ENCODE results near the gene MYBPHL. TPM values are rescaled to one million over a fixed set of nuclear protein-coding genes. Genes with fewer than 3 reads are reported as not detected.

Gene MYBPHL
- total RNA-seq, 1 donor from 2014 or later = not detected

DNA sequence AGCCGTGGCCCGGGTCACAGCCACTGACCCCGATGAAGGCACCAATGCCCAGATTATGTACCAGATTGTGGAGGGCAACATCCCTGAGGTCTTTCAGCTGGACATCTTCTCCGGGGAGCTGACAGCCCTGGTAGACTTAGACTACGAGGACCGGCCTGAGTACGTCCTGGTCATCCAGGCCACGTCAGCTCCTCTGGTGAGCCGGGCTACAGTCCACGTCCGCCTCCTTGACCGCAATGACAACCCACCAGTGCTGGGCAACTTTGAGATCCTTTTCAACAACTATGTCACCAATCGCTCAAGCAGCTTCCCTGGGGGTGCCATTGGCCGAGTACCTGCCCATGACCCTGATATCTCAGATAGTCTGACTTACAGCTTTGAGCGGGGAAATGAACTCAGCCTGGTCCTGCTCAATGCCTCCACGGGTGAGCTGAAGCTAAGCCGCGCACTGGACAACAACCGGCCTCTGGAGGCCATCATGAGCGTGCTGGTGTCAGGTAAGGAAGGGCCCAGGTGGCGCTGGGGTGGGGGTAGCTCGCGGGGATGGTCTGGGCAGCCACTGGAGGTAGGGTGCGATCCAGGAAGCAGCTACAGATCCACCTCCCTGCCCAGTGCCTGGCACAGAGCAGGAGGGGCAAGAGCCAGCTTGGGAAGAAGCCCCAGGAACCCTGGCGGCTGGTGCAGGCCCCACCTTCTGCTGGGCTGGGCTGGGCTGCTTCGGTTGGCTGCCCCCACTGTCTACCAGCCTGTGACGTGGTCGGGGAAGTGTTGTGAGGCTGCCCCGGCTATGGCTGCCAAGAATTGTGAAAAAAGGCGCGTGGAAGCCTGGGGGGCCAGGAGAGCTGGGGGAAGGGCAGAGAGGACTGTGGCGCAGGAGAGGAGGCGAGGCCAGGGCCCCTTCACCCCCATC lies 53.7 kb downstream of the MYBPHL start:
- TF ChIP-seq, protein P1, sequence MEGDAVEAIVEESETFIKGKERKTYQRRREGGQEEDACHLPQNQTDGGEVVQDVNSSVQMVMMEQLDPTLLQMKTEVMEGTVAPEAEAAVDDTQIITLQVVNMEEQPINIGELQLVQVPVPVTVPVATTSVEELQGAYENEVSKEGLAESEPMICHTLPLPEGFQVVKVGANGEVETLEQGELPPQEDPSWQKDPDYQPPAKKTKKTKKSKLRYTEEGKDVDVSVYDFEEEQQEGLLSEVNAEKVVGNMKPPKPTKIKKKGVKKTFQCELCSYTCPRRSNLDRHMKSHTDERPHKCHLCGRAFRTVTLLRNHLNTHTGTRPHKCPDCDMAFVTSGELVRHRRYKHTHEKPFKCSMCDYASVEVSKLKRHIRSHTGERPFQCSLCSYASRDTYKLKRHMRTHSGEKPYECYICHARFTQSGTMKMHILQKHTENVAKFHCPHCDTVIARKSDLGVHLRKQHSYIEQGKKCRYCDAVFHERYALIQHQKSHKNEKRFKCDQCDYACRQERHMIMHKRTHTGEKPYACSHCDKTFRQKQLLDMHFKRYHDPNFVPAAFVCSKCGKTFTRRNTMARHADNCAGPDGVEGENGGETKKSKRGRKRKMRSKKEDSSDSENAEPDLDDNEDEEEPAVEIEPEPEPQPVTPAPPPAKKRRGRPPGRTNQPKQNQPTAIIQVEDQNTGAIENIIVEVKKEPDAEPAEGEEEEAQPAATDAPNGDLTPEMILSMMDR (IDR thresholded peaks at IDR 0.05; ENCODE audit: unreplicated experiment) = no peak
- H3K27me3 Mint-ChIP-seq (ENCODE audit: unreplicated experiment) = peaks cover 22% of the 10 kb centered on the region
- no peaks in the 10 kb centered on the region for H3K9me3 Mint-ChIP-seq (ENCODE audit: unreplicated experiment)
- peaks cover 16% of the 10 kb centered on the region for H3K4me1 Mint-ChIP-seq (ENCODE audit: unreplicated experiment)
- H3K27ac Mint-ChIP-seq (ENCODE audit: unreplicated experiment) = no peak overlapping the region
- H3K36me3 Mint-ChIP-seq (ENCODE audit: low read depth, unreplicated experiment) = no peaks in the 10 kb centered on the region
- no peak for DNase-seq (ENCODE audit: low spot score)
- H3K4me3 Mint-ChIP-seq (ENCODE audit: unreplicated experiment) = no peak overlapping the region

DNA sequence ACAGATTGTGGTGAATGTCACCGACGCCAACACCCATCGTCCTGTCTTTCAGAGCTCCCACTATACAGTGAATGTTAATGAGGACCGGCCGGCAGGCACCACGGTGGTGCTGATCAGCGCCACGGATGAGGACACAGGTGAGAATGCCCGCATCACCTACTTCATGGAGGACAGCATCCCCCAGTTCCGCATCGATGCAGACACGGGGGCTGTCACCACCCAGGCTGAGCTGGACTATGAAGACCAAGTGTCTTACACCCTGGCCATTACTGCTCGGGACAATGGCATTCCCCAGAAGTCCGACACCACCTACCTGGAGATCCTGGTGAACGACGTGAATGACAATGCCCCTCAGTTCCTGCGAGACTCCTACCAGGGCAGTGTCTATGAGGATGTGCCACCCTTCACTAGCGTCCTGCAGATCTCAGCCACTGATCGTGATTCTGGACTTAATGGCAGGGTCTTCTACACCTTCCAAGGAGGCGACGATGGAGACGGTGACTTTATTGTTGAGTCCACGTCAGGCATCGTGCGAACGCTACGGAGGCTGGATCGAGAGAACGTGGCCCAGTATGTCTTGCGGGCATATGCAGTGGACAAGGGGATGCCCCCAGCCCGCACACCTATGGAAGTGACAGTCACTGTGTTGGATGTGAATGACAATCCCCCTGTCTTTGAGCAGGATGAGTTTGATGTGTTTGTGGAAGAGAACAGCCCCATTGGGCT lies 54.5 kb downstream of the MYBPHL start:
- Mint-ChIP-seq H3K27ac (ENCODE audit: unreplicated experiment) (peak overlapping the region; percentile 22), H3K4me3 (ENCODE audit: unreplicated experiment) (no peak overlapping the region), H3K27me3 (ENCODE audit: unreplicated experiment) (peaks cover 21% of the 10 kb centered on the region), H3K36me3 (ENCODE audit: low read depth, unreplicated experiment) (no peaks in the 10 kb centered on the region), H3K9me3 (ENCODE audit: unreplicated experiment) (no peaks in the 10 kb centered on the region), H3K4me1 (ENCODE audit: unreplicated experiment) (peaks cover 16% of the 10 kb centered on the region)
- TF ChIP-seq, protein P1 (IDR thresholded peaks at IDR 0.05; ENCODE audit: unreplicated experiment) = no peak
- no peak for DNase-seq (ENCODE audit: low spot score)

DNA sequence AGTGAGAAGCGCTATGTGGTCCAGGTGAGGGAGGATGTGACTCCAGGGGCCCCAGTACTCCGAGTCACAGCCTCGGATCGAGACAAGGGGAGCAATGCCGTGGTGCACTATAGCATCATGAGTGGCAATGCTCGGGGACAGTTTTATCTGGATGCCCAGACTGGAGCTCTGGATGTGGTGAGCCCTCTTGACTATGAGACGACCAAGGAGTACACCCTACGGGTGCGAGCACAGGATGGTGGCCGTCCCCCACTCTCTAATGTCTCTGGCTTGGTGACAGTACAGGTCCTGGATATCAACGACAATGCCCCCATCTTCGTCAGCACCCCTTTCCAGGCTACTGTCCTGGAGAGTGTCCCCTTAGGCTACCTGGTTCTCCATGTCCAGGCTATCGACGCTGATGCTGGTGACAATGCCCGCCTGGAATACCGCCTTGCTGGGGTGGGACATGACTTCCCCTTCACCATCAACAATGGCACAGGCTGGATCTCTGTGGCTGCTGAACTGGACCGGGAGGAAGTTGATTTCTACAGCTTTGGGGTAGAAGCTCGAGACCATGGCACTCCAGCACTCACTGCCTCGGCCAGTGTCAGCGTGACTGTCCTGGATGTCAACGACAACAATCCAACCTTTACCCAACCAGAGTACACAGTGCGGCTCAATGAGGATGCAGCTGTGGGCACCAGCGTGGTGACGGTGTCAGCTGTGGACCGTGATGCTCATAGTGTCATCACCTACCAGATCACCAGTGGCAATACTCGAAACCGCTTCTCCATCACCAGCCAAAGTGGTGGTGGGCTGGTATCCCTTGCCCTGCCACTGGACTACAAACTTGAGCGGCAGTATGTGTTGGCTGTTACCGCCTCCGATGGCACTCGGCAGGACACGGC lies 55.3 kb downstream of the MYBPHL start:
- Mint-ChIP-seq H3K27me3 (ENCODE audit: unreplicated experiment) (peaks cover 19% of the 10 kb centered on the region), H3K9me3 (ENCODE audit: unreplicated experiment) (no peaks in the 10 kb centered on the region), H3K36me3 (ENCODE audit: low read depth, unreplicated experiment) (no peaks in the 10 kb centered on the region), H3K27ac (ENCODE audit: unreplicated experiment) (peak overlapping the region; percentile 22), H3K4me3 (ENCODE audit: unreplicated experiment) (no peak overlapping the region), H3K4me1 (ENCODE audit: unreplicated experiment) (peaks cover 19% of the 10 kb centered on the region)
- TF ChIP-seq, protein P1 (IDR thresholded peaks at IDR 0.05; ENCODE audit: unreplicated experiment) = no peak
- DNase-seq (ENCODE audit: low spot score) = no peak

DNA sequence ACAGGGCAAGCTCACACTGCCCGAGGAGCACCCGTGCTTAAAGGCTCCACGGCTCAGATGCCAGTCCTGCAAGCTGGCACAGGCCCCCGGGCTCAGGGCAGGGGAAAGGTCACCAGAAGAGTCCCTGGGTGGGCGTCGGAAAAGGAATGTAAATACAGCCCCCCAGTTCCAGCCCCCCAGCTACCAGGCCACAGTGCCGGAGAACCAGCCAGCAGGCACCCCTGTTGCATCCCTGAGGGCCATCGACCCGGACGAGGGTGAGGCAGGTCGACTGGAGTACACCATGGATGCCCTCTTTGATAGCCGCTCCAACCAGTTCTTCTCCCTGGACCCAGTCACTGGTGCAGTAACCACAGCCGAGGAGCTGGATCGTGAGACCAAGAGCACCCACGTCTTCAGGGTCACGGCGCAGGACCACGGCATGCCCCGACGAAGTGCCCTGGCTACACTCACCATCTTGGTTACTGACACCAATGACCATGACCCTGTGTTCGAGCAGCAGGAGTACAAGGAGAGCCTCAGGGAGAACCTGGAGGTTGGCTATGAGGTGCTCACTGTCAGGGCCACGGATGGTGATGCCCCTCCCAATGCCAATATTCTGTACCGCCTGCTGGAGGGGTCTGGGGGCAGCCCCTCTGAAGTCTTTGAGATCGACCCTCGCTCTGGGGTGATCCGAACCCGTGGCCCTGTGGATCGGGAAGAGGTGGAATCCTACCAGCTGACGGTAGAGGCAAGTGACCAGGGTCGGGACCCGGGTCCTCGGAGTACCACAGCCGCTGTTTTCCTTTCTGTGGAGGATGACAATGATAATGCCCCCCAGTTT lies 56.1 kb downstream of the MYBPHL start:
- H3K4me1 Mint-ChIP-seq (ENCODE audit: unreplicated experiment) = peaks cover 19% of the 10 kb centered on the region
- no peak overlapping the region for H3K27ac Mint-ChIP-seq (ENCODE audit: unreplicated experiment)
- peaks cover 15% of the 10 kb centered on the region for H3K27me3 Mint-ChIP-seq (ENCODE audit: unreplicated experiment)
- no peaks in the 10 kb centered on the region for H3K9me3 Mint-ChIP-seq (ENCODE audit: unreplicated experiment)
- DNase-seq (ENCODE audit: low spot score) = no peak
- TF ChIP-seq, protein P1 (IDR thresholded peaks at IDR 0.05; ENCODE audit: unreplicated experiment) = no peak
- no peak overlapping the region for H3K4me3 Mint-ChIP-seq (ENCODE audit: unreplicated experiment)
- no peaks in the 10 kb centered on the region for H3K36me3 Mint-ChIP-seq (ENCODE audit: low read depth, unreplicated experiment)
